Stimulated activated CD8-positive, alpha-beta memory T cell treated with anti-CD3 and anti-CD28 coated beads, Interleukin-4, amount 100 ng/mL, for 4 hours (primary cell): ENCODE results near the gene COMT.

Source experiments
- DNase-seq, 2 donors: peaks; one replicate each; pipeline ENCODE4 v3.0.0-alpha.2; 2020; ENCODE audit warnings: low read depth in 2 of 2, low spot score in 1 of 2

COMT gene

GRCh38 chr22:19992481-19992911 lies 50.9 kb downstream of the COMT start:
- DNase-seq = no peak

DNA sequence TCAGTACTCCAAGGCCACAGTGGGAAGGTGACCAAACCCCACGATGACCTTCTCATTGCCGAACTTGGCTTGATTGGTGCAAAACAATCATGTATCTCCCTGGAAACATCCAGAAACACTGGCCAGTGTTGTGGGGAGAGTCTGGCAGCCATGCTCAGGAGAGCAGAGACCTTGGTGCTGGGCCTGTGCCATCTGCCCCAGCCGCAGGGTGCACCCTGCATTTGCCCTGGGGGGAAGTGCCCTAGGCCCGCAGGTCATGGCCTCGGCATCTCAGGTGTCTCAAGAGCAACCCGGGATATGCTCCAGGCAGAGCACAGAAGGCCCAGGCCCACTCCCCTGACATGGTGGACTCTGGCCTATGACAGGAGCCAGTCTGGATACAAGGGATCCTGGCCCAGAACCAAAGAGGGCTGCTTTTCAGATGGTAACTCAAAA lies 51.4 kb downstream of the COMT start:
- no peak for DNase-seq

GRCh38 chr22:19993926-19994325 lies 52.4 kb downstream of the COMT start:
- DNase-seq = no peak

GRCh38 chr22:19994851-19995610 lies 53.5 kb downstream of the COMT start:
- DNase-seq = no peak

DNA sequence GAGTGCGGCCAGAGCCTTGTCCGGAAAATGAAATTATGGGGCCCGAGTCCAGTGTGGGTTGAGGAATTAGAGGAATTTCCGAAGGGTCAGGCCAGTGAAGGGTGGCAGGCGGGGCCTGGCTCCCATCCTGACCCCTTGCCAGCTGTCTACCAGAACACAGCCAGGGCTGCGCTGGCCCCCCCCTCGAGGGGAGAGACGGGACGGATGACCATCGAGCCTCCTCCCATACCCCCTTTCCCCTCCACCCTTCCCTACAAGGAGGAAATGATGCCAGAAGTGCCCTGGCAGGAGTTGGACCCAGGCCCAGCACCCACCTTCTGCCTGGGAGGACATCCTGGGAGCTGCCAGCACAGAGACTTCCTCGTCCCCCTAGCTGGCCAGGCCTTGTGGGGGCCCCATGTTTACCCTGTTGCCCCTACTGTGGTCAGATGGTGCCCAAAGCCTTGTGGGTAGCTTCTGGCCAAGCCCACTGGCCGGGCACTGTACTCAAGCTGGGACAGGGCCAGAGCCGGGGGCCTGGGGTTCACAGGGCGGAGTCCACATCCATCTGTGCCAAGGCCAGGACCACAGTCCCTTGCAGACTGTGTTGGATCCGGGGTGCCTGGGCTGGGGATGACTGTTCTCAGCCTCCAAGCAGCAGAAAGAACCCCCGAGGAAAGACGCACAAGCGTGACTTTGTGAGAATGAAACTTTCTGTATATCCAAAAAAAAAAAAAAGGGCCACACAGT lies 54.2 kb downstream of the COMT start:
- no peak for DNase-seq

DNA sequence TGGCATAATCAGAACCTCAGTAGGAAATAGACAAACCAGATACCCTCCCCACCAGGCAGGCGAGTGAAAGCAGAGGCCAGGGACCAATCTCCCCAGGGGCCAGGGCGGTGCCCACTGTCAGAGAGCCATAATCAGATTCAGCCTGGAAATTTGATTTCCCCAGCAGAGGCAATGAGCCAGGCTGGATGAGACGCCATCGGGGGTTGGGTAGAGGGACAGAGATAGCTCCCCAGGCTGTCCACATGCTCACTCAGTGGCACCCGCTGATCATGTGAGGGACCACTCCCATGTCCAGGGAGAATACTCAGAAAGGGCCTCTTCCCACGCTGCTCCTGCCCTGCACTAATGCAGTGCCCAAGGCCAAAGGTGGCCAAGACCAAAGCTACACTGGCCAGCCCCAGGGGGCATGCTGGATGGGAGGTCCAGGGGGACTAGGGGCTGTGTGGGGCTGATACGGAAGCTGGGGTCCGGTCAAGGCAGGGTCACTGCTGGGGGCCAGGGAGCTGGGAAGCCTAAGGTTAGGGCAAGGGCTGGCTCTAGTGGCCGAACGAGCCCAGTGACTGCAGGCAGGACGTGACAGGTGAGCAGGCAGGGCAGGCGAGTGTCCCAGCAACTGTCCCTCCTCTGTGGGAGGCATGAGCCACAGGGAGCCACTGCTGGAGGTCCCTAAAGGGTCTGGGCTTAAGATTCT lies 55.3 kb downstream of the COMT start:
- no peak for DNase-seq

- DNase-seq = no peak
Observed at GRCh38 chr22:19997561-19998231, 56.1 kb downstream of the COMT start.

DNA sequence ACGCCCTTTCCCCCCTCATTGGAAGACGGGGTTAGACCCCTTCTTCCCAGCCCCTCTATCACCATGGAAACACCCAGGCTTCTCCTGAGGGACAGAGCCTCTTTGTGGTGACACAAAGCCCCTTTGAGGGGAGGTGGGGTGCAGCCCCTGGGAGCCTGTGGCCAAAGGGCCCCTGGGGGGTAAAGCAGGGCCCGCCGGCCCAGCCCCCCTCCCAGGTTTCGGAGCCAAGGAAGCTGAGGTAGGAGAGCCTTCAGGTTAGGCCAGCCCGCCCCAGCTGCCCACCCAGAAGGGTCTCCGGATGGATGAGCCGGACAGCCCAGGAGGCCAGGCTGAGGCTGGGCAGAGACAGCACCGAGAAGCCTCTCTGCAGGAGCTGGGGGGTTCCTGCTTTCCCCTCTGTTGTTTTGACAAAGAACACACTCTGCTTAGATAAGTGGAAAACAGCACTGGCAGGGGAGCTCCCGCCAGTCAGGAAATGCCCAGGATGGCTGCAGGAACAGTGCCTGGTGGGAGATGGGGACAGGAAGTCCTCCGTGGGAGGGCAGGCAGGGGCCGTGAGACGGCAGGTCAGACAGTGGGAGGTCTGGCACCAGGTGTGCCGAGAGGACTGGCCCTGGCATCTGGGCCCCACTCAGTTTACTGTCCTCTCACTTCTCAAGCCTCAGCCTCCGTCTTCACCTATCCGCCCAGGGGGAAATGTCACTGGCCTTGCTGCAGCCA lies 56.8 kb downstream of the COMT start:
- DNase-seq = no peak

- no peak for DNase-seq
Observed at GRCh38 chr22:19998991-19999820, 57.6 kb downstream of the COMT start.

GRCh38 chr22:20000246-20001081 lies 58.9 kb downstream of the COMT start:
- no peak for DNase-seq

DNA sequence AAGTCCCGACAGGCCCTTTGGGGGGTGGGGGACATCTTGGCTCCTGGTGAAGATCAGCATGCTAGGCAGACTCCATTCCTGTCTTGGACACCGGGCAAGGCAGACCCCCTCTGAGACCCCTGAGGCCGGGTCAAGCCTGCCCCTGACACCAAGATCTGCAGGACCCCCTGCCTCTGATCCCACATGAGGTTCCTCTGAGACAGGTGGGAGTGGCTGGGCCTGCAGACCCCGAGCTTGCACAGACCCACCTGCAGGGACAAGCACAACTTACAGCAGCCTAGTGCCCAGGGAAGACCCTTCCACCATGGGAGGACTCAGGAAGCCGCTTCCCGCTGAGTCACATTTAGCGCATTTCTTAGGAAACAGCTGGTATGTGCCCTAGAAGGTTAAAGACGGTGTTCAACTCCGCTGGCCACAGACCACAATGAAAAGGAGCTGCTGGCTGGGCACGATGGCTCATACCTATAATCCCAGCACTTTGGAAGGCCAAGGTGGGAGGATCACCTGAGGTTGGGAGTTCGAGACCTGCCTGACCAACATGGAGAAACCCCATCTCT lies 59.6 kb downstream of the COMT start:
- no peak for DNase-seq

GRCh38 chr22:20002128-20002527 lies 60.6 kb downstream of the COMT start:
- no peak for DNase-seq

GRCh38 chr22:20002636-20003035 lies 61.1 kb downstream of the COMT start:
- no peak for DNase-seq

- DNase-seq = no peak
Observed at GRCh38 chr22:20003304-20003703, 61.7 kb downstream of the COMT start.

DNA sequence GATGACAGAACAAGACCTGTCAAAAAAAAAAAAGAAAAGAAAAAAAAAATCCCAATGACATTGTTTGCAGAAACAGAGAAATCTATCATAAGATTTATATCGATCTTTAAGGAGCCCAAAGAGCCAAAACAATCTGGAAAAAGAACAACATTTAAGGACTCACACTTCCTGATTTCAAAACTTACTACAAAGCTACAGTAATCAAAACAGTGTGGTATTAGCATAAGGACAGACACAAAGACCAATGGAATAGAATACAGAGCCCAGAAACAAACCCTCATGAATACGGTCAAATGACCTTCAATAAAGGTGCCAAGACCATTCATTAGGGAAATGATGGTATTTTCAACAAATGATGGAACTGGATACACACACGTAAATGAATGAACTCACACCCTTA lies 62.9 kb downstream of the COMT start:
- no peak for DNase-seq

DNA sequence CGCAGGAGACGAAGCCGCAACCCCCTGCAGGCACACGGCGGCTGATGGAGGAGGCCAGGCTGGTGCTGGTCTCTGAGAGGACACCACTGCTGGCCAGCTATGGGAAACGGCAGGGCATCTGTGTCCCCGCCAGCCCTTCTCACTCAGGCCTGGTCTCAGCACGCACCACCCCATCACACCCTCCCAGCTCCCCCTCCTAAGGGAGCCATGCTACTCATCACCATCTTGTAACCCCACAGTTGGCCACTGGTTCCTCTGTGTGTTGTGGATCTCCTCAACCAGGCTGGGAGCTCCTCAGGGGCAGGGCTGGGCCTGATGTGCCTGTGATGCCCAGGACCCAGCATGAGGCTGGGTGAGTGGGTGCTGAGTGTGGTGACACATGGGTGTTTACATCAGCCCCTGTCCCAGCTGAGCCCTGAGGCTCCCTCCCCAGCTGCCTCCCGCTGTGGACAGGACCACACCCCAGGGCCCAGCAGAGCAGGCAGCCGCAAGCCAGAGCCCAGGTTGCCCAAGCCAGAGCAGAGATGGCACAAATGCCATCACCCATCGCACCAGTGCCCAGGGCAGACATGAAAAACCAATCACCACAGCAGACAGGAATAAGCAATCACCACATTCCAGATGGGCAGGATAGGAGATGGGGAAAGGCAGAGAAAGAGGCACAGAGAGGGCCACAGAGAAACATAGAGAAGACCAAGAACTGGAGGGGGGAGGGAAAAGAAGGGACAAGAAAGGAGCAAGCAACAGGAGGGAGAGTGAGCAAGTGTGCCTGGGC lies 66.8 kb downstream of the COMT start:
- no peak for DNase-seq

GRCh38 chr22:20009018-20009491 lies 67.5 kb downstream of the COMT start:
- DNase-seq = no peak
